Activated T-cell treated with anti-CD3 and anti-CD28 coated beads for 1 hour (primary cell): ENCODE data around the gene AKAP7.

Source experiments
- DNase-seq: peaks from one replicate; pipeline ENCODE4 v3.0.0-alpha.2; 2020; ENCODE audit warnings: low read depth

AKAP7 gene

GRCh38 chr6:131134220-131134979 is 867 bp upstream of the AKAP7 start:
- no peak for DNase-seq

GRCh38 chr6:131134980-131135243 is 355 bp upstream of the AKAP7 start:
- DNase-seq, result no peak

- no peak for DNase-seq
These were observed 937 bp downstream of the AKAP7 start for GRCh38 chr6:131136021-131136786.

GRCh38 chr6:131139599-131139998 is 4.3 kb downstream of the AKAP7 start:
- DNase-seq, result no peak

- no peak for DNase-seq
These were observed 8.1 kb downstream of the AKAP7 start for GRCh38 chr6:131143319-131143718.

GRCh38 chr6:131146865-131147264 is 11.6 kb downstream of the AKAP7 start:
- no peak for DNase-seq

- no peak for DNase-seq
These were observed 21.1 kb downstream of the AKAP7 start for GRCh38 chr6:131156411-131156810.

- DNase-seq, result no peak
These were observed 24.3 kb downstream of the AKAP7 start for GRCh38 chr6:131159578-131159977.

GRCh38 chr6:131160254-131160758 is 25.0 kb downstream of the AKAP7 start:
- DNase-seq, result no peak

- DNase-seq, result no peak
These were observed 26.7 kb downstream of the AKAP7 start for GRCh38 chr6:131161987-131162386.

- no peak for DNase-seq
These were observed 28.6 kb downstream of the AKAP7 start for GRCh38 chr6:131163886-131164285.

- no peak for DNase-seq
These were observed 29.2 kb downstream of the AKAP7 start for GRCh38 chr6:131164506-131164905.

GRCh38 chr6:131167773-131168172 is 32.5 kb downstream of the AKAP7 start:
- DNase-seq, result no peak

- DNase-seq, result no peak
These were observed 34.3 kb downstream of the AKAP7 start for GRCh38 chr6:131169613-131170012.

GRCh38 chr6:131172222-131172621 is 37.0 kb downstream of the AKAP7 start:
- no peak for DNase-seq

GRCh38 chr6:131173680-131174079 is 38.4 kb downstream of the AKAP7 start:
- DNase-seq, result no peak

GRCh38 chr6:131175564-131175963 is 40.3 kb downstream of the AKAP7 start:
- no peak for DNase-seq

- no peak for DNase-seq
These were observed 42.7 kb downstream of the AKAP7 start for GRCh38 chr6:131177996-131178395.

- DNase-seq, result no peak
These were observed 47.7 kb downstream of the AKAP7 start for GRCh38 chr6:131182991-131183425.

- no peak for DNase-seq
These were observed 48.3 kb downstream of the AKAP7 start for GRCh38 chr6:131183427-131184095.

GRCh38 chr6:131191590-131191989 is 56.3 kb downstream of the AKAP7 start:
- no peak for DNase-seq

- no peak for DNase-seq
These were observed 62.4 kb downstream of the AKAP7 start for GRCh38 chr6:131197716-131198115.
